Fibroblast of villous mesenchyme (primary cell): ENCODE results near the gene RHOF. TPM values are rescaled to one million over a fixed set of nuclear protein-coding genes. Genes with fewer than 3 reads are reported as not detected.

Source experiments
- DNase-seq: peaks from one replicate; pipeline ENCODE4 v3.0.0-alpha.2; 2010; ENCODE audit warnings: low read depth
- H3K4me3 ChIP-seq: 2 replicates; pipeline ENCODE4 v1.5.1; 2011; ENCODE audit warnings: low read depth, mild to moderate bottlenecking, low read length
- CTCF ChIP-seq: IDR thresholded peaks from 2 replicates; pipeline ENCODE4 v1.5.1; 2012; ENCODE audit warnings: low read depth, mild to moderate bottlenecking, low read length; ENCODE audit not compliant: insufficient read depth
- total RNA-seq: library from RNA; depleted of rRNA; stranded (reverse); fragments of >200 nt; gene quantifications from 2 replicates; pipeline ENCODE4 v1.2.3, GENCODE V29; 2012

The RHOF gene
- 9.0 and 11.7 TPM in 2 replicates for total RNA-seq

- peak within 1 kb of the TSS; percentile 68 for H3K4me3 ChIP-seq
- DNase-seq = no peak
- TF ChIP-seq CTCF = no peak
Observed at GRCh38 chr12:121793440-121793837, at the start of gene RHOF. Gene RHOF (minus strand): TSS chr12:121793688. CDS start chr12:121793633, 55 bp downstream.

- DNase-seq = peak; percentile 15
- TF ChIP-seq CTCF = no peak
- peak overlapping the region; percentile 78 for H3K4me3 ChIP-seq
Observed at GRCh38 chr12:121839993-121840761, 46.7 kb upstream of the RHOF start.

- peak; percentile 98 for DNase-seq
- H3K4me3 ChIP-seq = peak overlapping the region; percentile 78
- TF ChIP-seq CTCF = peak; percentile 46
Observed at GRCh38 chr12:121839106-121839992, 45.9 kb upstream of the RHOF start.

GRCh38 chr12:121838126-121838525 is 44.6 kb upstream of the RHOF start:
- no peak for DNase-seq
- no peak overlapping the region for H3K4me3 ChIP-seq
- TF ChIP-seq CTCF = no peak

GRCh38 chr12:121837680-121838079 is 44.2 kb upstream of the RHOF start:
- DNase-seq = no peak
- peak; percentile 11 for TF ChIP-seq CTCF
- H3K4me3 ChIP-seq = no peak overlapping the region

- no peak for TF ChIP-seq CTCF
- DNase-seq = no peak
- H3K4me3 ChIP-seq = no peak overlapping the region
Observed at GRCh38 chr12:121831571-121832245, 38.2 kb upstream of the RHOF start.
